ENCODE results near the gene UPF2.
"Not testable (repeated sequence)": the region's sequence is repeated elsewhere in the genome, so short reads cannot be mapped to it uniquely, and the experiment has no call there.

The UPF2 gene

GRCh38 chr10:12020574-12020973 is 22.0 kb downstream of the UPF2 start:
- DNase-seq (ENCODE audit: low read depth), result no peak
- no peak overlapping the region for H3K4me3 ChIP-seq (ENCODE audit: control insufficient read depth, low read depth, low read length)
- TF ChIP-seq, protein P1, sequence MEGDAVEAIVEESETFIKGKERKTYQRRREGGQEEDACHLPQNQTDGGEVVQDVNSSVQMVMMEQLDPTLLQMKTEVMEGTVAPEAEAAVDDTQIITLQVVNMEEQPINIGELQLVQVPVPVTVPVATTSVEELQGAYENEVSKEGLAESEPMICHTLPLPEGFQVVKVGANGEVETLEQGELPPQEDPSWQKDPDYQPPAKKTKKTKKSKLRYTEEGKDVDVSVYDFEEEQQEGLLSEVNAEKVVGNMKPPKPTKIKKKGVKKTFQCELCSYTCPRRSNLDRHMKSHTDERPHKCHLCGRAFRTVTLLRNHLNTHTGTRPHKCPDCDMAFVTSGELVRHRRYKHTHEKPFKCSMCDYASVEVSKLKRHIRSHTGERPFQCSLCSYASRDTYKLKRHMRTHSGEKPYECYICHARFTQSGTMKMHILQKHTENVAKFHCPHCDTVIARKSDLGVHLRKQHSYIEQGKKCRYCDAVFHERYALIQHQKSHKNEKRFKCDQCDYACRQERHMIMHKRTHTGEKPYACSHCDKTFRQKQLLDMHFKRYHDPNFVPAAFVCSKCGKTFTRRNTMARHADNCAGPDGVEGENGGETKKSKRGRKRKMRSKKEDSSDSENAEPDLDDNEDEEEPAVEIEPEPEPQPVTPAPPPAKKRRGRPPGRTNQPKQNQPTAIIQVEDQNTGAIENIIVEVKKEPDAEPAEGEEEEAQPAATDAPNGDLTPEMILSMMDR (conservative IDR thresholded peaks at IDR 0.05; ENCODE audit: control insufficient read depth, insufficient read depth, low read depth, low read length), result no peak

GRCh38 chr10:12019283-12019971 is 23.2 kb downstream of the UPF2 start:
- peak; percentile 10 for DNase-seq (ENCODE audit: low read depth)
- TF ChIP-seq, protein P1 (conservative IDR thresholded peaks at IDR 0.05; ENCODE audit: control insufficient read depth, insufficient read depth, low read depth, low read length), result no peak
- no peak overlapping the region for H3K4me3 ChIP-seq (ENCODE audit: control insufficient read depth, low read depth, low read length)

GRCh38 chr10:12018438-12019282 is 23.9 kb downstream of the UPF2 start:
- DNase-seq (ENCODE audit: low read depth), result peak; percentile 22
- no peak overlapping the region for H3K4me3 ChIP-seq (ENCODE audit: control insufficient read depth, low read depth, low read length)
- TF ChIP-seq, protein P1 (conservative IDR thresholded peaks at IDR 0.05; ENCODE audit: control insufficient read depth, insufficient read depth, low read depth, low read length), result no peak

GRCh38 chr10:12013926-12014325 is 28.7 kb downstream of the UPF2 start:
- TF ChIP-seq, protein P1 (conservative IDR thresholded peaks at IDR 0.05; ENCODE audit: control insufficient read depth, insufficient read depth, low read depth, low read length), result no peak
- no peak for DNase-seq (ENCODE audit: low read depth)
- no peak overlapping the region for H3K4me3 ChIP-seq (ENCODE audit: control insufficient read depth, low read depth, low read length)

DNA sequence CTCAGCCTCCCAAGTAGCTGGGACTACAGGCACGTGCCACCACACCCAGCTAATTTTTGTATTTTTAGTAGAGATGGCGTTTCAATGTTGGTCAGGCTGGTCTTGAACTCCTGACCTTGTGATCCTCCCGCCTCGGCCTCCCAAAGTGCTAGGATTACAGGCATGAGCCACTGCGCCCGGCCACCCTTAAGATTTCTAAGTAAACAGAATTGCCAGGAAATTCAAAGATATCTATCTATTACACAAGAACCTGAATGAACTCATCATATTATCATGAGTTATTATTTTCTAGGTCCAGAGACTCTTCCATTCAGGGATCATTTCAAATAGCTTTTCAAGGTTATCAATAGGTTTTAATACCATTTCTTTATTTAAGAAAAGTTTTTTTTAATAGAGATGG is 29.2 kb downstream of the UPF2 start:
- DNase-seq (ENCODE audit: low read depth); H3K4me3 ChIP-seq (ENCODE audit: control insufficient read depth, low read depth, low read length): not testable (repeated sequence)

GRCh38 chr10:12010353-12010752 is 32.3 kb downstream of the UPF2 start:
- DNase-seq (ENCODE audit: low read depth), result no peak
- no peak overlapping the region for H3K4me3 ChIP-seq (ENCODE audit: control insufficient read depth, low read depth, low read length)
- TF ChIP-seq, protein P1 (conservative IDR thresholded peaks at IDR 0.05; ENCODE audit: control insufficient read depth, insufficient read depth, low read depth, low read length), result no peak

- not testable (repeated sequence) for H3K4me3 ChIP-seq (ENCODE audit: control insufficient read depth, low read depth, low read length); DNase-seq (ENCODE audit: low read depth)
These were observed 33.8 kb downstream of the UPF2 start for GRCh38 chr10:12008842-12009241.
